ENCODE data around the gene CIPC. TPM values are rescaled to one million over a fixed set of nuclear protein-coding genes. Genes with fewer than 3 reads are reported as not detected.

CIPC gene, protein sequence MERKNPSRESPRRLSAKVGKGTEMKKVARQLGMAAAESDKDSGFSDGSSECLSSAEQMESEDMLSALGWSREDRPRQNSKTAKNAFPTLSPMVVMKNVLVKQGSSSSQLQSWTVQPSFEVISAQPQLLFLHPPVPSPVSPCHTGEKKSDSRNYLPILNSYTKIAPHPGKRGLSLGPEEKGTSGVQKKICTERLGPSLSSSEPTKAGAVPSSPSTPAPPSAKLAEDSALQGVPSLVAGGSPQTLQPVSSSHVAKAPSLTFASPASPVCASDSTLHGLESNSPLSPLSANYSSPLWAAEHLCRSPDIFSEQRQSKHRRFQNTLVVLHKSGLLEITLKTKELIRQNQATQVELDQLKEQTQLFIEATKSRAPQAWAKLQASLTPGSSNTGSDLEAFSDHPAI
- total RNA-seq = 45.9 TPM
- long read RNA-seq, full-length matches to known transcripts = 23 of 38 reads
- long read RNA-seq, partial matches to known transcripts = 13 of 38 reads
- long read RNA-seq, other reads (novel, unspliced or antisense) = 2 of 38 reads

DNA sequence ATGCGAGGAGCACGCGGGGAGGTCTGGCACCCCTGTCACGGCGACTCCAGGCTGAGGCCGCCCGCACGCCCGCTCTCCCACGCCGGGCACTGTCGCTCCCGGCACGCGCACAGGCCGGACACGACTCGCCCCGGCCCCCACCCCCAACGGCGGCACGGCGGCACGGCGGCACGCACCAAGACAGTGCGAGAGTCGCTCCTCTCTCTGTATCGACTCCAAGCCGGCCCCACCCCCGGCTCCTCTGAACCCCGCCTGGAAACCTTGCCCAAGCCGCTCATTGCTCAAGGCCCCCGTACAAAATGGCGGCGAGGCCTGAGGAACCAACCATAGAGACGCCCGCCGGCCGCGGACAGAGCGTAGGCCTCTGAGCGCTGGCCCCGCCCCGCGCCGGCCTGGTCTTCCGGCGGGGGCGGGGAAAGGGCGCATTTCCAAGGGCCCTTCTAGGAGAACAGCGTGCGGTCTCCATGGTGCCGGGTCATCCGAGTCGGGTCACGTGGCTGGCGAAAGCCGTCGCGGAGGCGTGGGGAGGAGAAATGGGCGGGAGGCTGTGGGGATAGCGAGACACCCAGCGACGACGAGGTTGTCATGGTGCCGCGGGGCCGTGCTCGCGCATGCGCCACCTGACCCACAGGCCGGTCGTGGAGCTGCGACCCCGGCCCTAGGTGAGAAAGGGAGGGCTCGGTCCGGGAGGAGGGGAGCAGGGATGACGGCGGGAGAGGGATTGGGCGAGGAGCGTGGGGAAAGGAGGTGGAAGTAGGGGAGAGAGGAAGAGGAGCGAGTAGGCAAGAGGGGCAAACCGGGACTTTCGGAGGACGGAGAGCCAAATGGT lies at the start of gene CIPC:
Gene CIPC, plus strand, starts transcription at position 559 of the 829 bp plus-strand sequence. CDS start 7,451 bp downstream, outside the sequence.
- peak; percentile 100 for DNase-seq (ENCODE audit: low spot score)
- intact Hi-C loops (cut with DNase I) = loop anchor here (2.0 kb wide), 3 partner anchors 21 to 223 kb away; partner anchors contain the start of genes GSTZ1 and POMT2

DNA sequence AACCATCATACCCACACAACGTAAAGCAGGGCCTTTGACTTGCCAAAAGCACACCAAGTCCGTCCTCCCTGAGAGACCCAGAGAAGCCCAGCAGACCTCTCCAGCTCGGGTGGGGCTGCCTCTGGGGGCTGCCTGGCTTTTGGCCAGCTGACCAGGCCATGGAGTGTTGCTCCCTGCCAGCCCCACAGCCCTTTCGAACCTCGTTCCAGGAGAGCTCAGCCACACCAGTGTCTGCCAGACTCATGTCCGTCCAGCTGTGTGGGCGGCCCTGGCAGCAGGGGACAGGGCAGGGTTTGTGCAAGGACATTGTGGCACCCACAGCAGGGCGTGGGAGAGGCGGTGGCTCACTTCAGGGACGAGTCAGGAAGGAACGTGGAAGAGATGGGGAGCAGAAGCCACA lies 46.9 kb upstream of the CIPC start:
- DNase-seq (ENCODE audit: low spot score) = peak; percentile 90
- intact Hi-C loops (cut with DNase I) = no loop called here

DNA sequence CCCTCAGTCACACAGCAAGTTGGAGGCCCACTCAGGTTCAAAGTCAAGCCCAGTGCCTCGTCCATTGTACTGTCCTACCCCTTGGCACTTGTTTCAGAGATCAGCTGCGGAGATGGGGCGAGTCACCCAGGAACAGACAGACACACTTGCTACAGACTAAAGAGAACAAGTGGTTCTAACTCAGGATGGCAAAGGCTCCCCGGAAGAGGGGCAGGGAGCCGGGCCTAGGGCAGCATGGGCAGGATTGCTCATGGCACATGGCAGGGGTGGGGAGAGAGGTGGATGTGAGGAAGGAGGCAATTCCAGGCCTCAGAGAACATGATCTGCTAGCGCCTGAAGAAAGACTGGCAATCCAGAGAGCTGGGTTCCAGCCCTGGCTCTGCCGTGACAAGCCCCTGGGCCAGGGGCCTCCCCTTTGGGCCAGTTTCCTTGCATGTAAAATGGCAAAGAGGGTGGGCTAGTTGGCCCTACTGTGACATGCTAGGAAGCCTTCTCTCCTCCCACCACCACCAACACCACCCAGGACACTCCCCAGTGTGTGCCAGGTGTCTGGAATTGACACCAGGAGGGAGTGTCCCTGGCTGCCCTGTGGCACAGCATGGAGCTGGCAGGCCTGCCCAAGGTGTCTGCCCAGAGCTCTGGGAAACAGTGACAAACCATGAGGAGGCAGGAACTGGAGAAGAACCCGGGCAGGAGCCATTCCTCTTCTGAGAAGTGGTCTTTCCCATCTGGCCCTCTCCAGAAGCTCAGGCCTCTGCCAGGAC lies 45.6 kb upstream of the CIPC start:
- intact Hi-C loops (cut with DNase I) = loop anchor here (1.0 to 2.0 kb wide), 2 partner anchors 106 to 139 kb away; no protein-coding TSS in a partner anchor
- no peak for DNase-seq (ENCODE audit: low spot score)

DNA sequence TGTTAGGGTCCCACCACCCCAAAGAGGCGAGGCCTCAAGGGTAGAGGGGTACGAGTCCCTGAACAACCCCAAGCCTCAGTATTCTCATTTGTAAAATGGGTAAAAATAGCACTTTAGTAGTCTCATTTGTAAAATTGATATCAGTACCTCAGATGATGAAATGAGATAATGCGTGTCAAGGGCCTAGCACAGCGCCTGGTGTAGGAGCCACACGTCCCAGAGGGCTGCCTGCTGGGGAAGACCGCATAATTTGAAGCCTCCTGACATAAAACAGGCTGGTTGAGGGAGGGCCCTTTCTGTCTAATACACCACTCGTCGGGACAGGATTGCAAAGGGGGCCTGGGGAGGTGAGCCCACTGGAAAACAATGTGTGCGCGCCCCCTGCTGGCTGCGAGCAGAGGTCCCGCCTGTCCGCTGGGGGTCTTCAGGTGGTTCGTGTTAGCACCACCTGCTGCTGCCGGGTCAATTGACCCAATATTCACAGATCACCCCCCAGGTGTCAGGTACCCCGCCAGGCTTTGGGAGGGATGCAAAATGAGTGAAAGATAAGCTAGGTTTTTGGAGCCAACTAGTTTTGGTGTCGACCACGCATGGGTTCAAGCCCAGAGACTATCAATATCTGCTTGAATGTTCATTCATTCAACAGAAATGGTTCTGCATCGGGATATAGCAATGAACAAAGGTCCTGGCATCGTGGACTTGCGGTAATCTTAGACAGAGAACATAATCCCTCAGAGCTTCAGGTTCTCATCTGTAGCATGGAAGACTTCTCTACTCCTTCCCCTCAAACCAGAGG lies 44.8 kb upstream of the CIPC start:
- peak; percentile 85 for DNase-seq (ENCODE audit: low spot score)

DNA sequence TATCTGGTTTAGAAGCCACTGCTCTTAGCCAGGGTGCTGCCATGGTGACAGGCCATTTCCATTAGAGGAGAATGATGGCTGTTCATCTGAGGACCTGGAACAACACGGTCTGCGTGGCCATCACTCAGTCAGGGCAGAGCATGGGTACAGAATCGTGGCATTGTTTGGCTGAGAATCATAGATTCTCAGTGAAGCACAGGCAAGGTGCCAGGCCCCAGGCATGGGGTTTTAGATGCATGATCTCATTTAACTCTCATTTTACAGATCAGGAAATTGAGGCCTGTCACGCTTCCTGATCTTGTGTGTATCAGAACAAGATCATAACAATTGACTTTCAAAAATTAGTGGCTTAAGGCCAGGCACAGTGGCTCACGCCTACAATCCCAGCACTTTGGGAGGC lies 42.8 kb upstream of the CIPC start:
- no peak for DNase-seq (ENCODE audit: low spot score)
- intact Hi-C loops (cut with DNase I) = no loop called here

More for the DNA sequence above, 44.8 kb upstream of the CIPC start:
- intact Hi-C loops (cut with DNase I) = loop anchor here (1.0 to 2.0 kb wide), 2 partner anchors 106 to 140 kb away; no protein-coding TSS in a partner anchor

DNA sequence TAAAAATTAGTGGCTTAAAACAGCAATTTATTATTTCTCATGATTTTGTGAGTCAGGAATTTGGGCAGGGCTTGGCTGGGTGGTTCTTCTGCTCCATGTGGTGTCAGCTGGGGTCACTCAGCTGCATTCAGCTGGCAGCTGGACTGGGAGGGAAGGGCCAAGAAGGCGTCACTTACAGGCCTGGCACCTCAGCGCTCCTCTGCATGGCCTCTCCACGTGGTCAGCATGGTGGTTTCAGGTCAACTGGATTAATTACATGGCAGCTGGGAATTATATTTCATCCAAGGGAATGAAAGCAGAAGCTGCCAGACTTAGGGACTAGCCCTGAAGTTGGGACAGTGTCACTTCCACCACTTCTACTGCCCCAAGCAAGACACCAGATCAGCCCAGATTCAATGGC lies 42.1 kb upstream of the CIPC start:
- no peak for DNase-seq (ENCODE audit: low spot score)
- intact Hi-C loops (cut with DNase I) = no loop called here

DNA sequence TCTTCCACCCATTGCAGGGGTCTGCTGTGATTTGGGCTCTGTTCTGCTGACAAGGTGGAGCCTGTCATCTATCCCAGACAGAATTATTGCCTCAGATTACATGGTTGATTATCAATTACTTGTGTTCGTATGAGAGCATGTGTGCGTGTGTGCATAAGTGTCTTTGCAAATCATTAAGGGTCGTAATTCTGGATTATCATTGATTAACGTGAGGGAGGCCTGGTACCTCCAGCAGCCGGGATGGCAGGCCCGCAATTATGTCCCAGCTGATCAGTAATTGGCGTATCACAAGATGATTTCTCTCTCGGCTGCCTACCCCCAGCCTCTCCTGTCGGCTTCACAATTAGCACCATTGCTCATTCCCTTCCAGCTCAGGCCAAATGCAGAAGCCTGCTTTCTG lies 39.9 kb upstream of the CIPC start:
- DNase-seq (ENCODE audit: low spot score) = no peak
- intact Hi-C loops (cut with DNase I) = no loop called here

DNA sequence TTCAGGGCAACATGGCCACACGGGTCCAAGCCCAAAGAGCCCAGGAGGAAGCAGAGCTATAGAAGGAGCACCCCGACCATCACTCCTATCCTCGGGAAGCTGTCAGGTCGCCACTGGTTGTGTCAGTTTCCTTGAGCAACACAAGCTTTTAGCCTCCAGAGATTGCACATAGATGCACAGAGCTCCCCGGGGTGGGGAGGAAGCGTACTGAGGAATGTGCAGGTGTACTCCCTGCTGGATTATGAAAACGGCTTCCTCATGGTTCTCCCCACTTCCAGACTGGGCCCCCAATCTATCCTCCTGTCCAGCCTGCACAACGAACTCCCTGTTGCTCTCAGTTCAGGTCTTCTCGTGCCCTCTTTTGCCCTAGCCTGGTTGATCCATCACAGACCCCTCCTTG lies 39.3 kb upstream of the CIPC start:
- intact Hi-C loops (cut with DNase I) = no loop called here
- no peak for DNase-seq (ENCODE audit: low spot score)

DNA sequence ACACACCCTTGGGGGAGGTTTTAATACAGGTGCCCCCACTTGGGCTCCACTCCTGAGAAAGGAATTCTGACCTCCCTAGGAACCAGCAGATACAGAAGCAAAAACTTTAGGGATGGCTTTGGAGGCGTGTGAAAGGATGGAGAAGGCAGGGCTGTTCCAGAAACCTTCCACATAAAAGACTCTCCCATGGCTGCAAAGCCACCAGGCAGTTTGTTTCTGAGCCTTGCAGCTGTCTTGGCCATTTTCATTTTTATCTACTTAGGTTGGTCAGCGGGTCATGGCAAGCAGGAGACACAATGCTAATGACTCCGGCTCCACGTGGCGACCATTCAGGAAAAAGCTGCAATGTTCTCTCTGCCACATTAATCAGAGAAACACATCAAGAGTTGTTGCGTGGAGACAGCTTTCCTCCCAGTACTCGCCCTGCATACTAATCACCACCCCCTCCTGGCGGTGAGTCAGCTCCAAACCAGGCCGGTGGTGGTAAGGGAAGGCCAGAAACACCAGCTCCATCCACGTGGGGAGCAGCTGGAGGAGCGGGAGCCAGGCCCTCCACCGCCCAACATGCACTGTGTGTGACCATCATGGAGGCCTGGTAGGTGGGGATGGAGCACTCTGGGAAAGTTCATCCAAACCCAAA lies 38.7 kb upstream of the CIPC start:
- intact Hi-C loops (cut with DNase I) = no loop called here
- no peak for DNase-seq (ENCODE audit: low spot score)

DNA sequence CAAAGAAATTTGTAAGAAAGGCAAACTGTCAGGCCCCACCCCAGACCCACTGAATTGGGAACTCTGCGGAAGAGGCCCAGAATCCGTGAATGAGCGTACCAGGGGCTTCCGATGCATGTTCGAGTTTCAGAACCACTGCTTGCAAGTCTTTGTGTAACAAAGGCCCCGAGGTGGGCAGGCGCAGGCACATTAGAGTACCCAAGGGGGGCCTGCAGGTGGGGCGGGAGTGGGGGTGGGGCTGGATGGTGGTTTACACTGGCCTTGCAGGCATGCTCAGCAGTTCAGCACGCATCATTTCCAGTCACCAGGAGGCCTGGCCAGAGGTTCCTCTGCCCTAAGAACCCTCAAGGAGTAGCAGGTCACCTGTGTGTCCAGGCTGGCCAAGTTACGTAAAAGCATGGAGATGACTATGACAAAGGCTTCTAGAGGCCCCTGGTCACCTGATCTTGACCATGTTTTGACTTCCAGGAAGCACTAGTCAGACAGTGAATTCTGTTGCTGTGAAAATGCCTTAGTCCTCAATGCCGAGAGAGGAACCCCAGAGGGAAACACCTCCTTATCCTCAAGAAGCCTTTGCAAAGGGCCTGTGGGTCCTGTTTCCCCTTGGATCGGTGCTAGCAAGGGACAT lies 36.3 kb upstream of the CIPC start:
- intact Hi-C loops (cut with DNase I) = no loop called here
- peak; percentile 41 for DNase-seq (ENCODE audit: low spot score)

DNA sequence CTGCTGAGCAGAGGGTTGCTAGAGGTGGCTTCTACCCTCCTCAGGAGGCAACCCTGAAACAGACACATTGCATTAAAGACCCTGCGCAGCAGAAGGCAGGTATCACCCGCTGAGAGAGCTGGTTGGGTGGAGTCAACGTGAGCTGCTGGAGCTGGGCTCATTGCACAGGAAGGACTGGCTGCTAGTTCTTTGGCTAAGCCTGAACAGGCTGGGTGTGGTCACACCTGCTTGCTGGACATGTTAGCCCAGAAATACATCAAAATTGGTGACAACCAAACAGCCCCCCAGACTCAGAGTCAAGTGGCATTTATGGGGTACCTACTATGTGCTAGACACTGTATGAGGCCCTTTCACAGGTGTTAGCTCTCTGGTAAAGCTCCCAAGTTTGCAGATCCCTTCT lies 35.8 kb upstream of the CIPC start:
- intact Hi-C loops (cut with DNase I) = no loop called here
- DNase-seq (ENCODE audit: low spot score) = peak; percentile 36

DNA sequence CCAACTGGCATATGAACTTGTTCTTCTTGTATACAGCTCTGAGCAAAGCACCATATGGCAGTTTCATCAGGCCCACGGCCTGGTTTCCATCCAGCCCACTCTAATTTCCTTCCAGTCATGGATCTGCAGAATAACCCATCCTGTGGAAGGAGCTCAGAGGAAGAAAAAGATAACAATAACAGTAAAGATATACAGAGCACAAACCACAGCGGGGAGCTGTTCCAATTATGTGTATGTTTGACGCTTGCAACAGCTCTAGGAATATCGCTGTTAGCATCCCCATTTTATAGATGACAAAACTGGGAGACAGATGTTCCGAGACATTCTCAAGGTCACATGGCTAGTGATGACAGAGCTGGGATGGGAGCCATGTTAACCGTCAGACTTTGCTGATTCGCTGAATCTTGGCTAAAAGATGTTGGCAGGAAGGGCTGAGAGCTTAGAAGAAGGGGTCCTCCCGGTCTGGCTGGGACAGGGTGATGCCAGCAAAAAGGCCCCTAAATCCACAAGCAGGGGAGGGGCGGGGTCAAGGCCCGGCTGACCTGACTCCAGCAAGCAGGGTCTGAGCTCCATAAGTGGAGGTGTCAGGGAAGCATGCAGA lies 34.4 kb upstream of the CIPC start:
- intact Hi-C loops (cut with DNase I) = no loop called here
- peak; percentile 68 for DNase-seq (ENCODE audit: low spot score)

DNA sequence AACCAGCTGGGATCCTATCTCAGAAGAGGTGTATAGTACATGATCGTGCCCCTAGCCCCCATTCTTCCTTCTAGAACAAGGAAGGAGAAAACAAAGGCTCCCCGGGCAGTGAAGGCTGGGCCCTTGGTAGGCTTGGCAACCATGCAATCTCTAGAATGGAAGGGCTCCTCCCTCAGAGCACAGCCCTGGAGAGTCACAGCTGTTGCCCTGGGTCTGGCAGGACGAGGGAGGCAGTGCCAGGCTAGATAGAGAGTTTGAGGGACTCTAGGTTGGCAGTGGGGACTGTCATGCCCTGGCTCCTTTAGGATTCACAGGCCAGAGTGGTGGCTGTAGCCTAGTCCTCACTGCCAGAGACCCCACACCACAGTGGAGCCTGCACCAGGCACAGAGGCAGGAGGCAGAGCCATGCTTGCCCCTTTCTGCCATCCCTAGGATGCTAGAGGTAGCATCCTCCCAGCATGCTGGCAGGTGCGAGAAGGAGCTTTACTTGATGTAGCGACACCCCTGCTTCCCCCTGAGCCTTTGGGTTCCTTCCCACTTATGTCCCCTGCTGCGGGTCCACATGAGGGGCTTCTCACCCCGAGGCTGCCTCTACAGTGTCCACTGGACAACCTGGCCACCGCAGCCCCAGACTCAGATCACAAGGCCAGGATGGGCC lies 33.4 kb upstream of the CIPC start:
- intact Hi-C loops (cut with DNase I) = no loop called here

DNA sequence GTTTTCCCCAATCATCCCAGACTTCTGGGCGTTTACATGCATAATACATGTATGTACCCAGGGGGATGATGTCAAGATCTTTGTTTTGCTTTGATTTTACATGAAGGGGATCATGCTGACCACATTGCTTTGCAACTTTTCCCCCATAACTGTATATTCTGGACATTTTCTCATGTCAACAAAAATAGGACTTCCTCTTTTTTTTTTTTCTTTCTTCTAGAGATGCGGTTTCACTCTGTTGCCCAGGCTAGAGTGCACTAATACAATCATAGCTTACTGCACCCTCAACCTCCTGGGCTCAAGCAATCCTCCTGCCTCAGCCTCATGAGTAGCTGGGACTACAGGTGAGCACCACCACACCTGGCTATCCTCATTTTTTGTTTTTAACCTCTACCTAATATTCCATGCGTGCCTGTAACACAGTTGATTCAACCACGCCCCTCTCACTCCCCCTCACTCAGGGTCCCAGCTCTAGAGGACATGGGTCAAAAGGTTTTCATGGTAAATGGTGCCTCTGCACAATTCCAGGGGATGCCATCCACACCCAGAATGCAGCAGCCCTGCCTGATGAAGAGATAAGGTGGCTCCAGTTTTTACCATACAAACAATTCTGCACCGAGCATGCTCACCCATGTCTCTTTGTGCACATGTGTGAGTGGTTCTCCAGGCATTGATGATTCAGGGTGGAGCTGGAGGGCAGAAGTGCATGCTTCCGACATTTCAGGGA lies 32.0 kb upstream of the CIPC start:
- intact Hi-C loops (cut with DNase I) = no loop called here
- DNase-seq (ENCODE audit: low spot score) = peak; percentile 31

More for the DNA sequence above, 33.4 kb upstream of the CIPC start:
- peak; percentile 66 for DNase-seq (ENCODE audit: low spot score)

DNA sequence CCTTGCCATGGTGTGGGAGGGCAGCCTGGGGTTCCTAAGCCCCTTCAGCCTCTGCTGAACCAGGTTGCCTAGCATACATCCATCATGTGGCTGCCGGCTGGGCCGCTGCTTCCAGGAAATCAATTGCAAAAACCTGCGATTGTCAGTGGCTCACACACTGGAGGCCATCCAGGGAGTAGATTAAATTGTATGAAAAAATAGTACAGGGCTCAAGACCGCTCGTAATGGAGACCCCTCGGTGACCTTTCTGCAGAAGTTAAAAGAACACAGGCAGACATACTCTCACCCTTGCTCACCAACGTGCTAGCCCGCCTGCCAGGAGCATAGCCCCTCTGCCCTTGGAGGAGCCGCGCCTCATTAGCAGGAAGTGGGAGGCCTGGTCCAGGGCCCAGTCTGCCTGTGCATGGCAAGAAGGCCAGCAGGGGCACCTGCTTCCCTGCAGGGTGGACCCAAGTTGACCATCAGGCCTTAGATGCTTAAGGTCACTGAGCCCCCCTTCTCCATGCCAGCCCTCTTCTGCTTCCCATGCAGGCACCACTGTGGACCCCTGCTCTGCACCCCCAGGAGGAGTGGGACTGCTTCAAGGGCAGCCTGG lies 31.4 kb upstream of the CIPC start:
- DNase-seq (ENCODE audit: low spot score) = peak; percentile 36
- intact Hi-C loops (cut with DNase I) = no loop called here
